Activated CD4-positive, alpha-beta memory T cell treated with anti-CD3 and anti-CD28 coated beads for 36 hours (primary cell): ENCODE data around the gene LAPTM4A. TPM values are rescaled to one million over a fixed set of nuclear protein-coding genes. Genes with fewer than 3 reads are reported as not detected.

Source experiments
- CTCF ChIA-PET: fragments of 350-600 bp; sonication (Branson Sonifier 250); formaldehyde crosslinking; loops from one replicate; lab custom pipeline; 2021; ENCODE audit warnings: antibody characterized with exemption, inconsistent platforms; lab: Charles Lee
- POLR2A ChIA-PET: fragments of 350-600 bp; sonication (Branson Sonifier 250); formaldehyde crosslinking; loops from one replicate; lab custom pipeline; 2021; ENCODE audit warnings: antibody characterized with exemption; lab: Charles Lee
- DNase-seq: peaks from one replicate; pipeline ENCODE4 v3.0.0-alpha.2; 2020
- H3K27ac Mint-ChIP-seq: one replicate; pipeline ENCODE4 v1.8.0; 2021; ENCODE audit warnings: mixed read lengths
- H3K27me3 Mint-ChIP-seq: one replicate; pipeline ENCODE4 v1.8.0; 2021; ENCODE audit warnings: mixed read lengths
- H3K36me3 Mint-ChIP-seq: one replicate; pipeline ENCODE4 v1.8.0; 2021; ENCODE audit warnings: mixed read lengths
- H3K4me1 Mint-ChIP-seq: one replicate; pipeline ENCODE4 v1.8.0; 2021; ENCODE audit warnings: low read depth, mixed read lengths
- H3K4me3 Mint-ChIP-seq: one replicate; pipeline ENCODE4 v1.8.0; 2021; ENCODE audit warnings: mild to moderate bottlenecking, mixed read lengths
- H3K9me3 Mint-ChIP-seq: one replicate; pipeline ENCODE4 v1.8.0; 2021; ENCODE audit warnings: mixed read lengths
- intact Hi-C: fragments of 100-400 bp; cut with micrococcal nuclease; formaldehyde crosslinking; loops from one replicate; pipeline ENCODE4 v1.15.1; 2023
- total RNA-seq, 2 experiments: library from RNA; stranded (reverse); gene quantifications; one replicate each; pipeline ENCODE4 v1.2.3, GENCODE V29; 2021

LAPTM4A gene
- total RNA-seq, 2 experiments from 2014 or later, result 26.7 to 29.0 TPM

DNA sequence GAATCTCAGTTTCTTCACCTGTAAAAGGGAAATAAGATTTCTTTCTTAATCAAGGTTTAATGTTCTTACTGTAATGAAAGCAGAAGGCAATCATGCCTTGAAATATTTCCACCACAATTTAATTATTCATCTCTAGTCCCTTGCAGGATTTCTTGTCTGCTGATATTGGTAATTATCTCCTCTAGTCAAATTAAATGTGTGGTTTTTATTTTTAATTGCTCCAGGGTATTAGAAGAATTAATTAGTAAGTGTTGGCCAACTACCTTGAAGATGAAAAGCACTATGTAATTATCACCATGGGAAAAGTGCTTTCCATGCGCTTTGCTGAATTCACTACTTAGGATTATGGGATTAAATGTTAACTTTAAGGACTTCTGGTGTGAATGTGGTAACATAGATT lies 8.7 kb upstream of the LAPTM4A start:
- POLR2A ChIA-PET, result no interaction called here
- peaks cover 14% of the 10 kb centered on the region for H3K27me3 Mint-ChIP-seq

DNA sequence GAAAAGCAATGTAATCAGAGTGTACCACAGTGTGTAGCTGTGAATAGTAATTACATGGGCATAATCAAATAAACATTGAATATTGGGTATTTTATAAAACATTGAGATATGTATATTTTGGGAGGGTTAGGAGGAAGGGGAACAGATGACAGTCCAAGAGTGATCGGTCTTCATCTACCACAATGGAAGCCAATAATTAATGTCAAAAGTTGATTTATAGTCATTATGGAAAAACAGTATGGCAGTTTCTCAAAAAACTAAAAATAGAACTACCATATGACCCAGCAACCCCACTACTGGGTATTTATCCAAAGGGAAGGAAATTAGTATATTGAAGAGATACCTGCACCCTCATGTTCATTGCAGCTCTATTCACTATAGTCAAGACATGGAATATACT lies 5.8 kb upstream of the LAPTM4A start:
- no peaks in the 10 kb centered on the region for H3K4me1 Mint-ChIP-seq
- H3K27me3 Mint-ChIP-seq, result peaks cover 16% of the 10 kb centered on the region
- intact Hi-C loops, result no loop called here
- no peak for DNase-seq
- no peak overlapping the region for H3K4me3 Mint-ChIP-seq
- CTCF ChIA-PET, result no interaction called here
- H3K36me3 Mint-ChIP-seq, result no peaks in the 10 kb centered on the region
- no peaks in the 10 kb centered on the region for H3K9me3 Mint-ChIP-seq
- POLR2A ChIA-PET, result no interaction called here
- H3K27ac Mint-ChIP-seq, result no peak overlapping the region

More for the DNA sequence above, 8.7 kb upstream of the LAPTM4A start:
- intact Hi-C loops, result no loop called here
- H3K27ac Mint-ChIP-seq, result no peak overlapping the region
- H3K4me1 Mint-ChIP-seq, result no peaks in the 10 kb centered on the region
- no peak overlapping the region for H3K4me3 Mint-ChIP-seq
- CTCF ChIA-PET, result no interaction called here
- peaks cover 3% of the 10 kb centered on the region for H3K9me3 Mint-ChIP-seq
- H3K36me3 Mint-ChIP-seq, result no peaks in the 10 kb centered on the region
- DNase-seq, result no peak

DNA sequence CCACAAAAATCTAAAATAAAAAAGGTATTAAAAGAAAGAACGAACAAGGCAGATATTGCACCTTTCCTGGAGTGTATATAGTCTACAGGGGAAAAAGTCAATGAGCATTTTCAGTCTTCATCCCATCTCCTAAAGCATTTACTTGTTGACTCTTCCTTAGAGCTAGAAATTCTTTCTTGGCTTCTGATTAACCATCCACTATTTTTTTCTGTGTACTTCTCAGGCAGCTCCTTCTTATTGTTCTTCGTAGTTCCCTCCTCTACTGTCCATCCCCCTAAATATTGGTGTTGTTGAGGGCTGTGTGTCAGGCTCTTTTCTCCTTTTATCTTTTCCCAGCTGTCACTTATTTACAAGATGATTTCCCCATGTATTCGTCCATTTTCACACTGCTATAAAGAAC lies 3.5 kb upstream of the LAPTM4A start:
- no peak for DNase-seq
- Mint-ChIP-seq H3K4me3 (no peak overlapping the region), H3K4me1 (peaks cover 4% of the 10 kb centered on the region), H3K27ac (no peak overlapping the region), H3K36me3 (no peaks in the 10 kb centered on the region), H3K9me3 (no peaks in the 10 kb centered on the region), H3K27me3 (peaks cover 16% of the 10 kb centered on the region)
- ChIA-PET CTCF (interaction anchor here (0.9 to 1.4 kb wide), 2 partner anchors 24 to 40 kb away, joined by 3 to 7 read pairs; no protein-coding TSS in a partner anchor), POLR2A (no interaction called here)
- intact Hi-C loops, result no loop called here

DNA sequence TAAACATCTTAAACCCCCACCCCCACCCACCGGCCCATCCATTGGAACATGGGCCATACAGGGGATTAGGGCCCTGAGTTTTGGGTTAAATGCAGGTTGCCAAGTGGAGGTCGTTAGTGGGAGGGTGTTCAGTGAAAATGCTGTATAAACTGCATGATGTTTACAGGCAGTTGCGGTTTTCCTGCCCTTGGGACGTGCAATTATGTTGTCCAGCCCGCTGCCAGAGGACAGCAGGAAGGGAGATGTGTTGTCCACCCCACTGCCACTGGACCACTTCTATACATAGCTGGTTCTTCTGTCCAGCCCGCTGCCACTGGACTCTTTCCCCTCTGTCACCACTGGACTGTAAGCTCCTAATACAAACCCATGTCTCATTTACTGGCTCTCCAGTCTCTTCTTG lies 2.7 kb upstream of the LAPTM4A start:
- Mint-ChIP-seq H3K27me3 (peaks cover 16% of the 10 kb centered on the region), H3K4me1 (peaks cover 12% of the 10 kb centered on the region), H3K9me3 (no peaks in the 10 kb centered on the region), H3K4me3 (no peak overlapping the region), H3K27ac (no peak overlapping the region), H3K36me3 (no peaks in the 10 kb centered on the region)
- intact Hi-C loops, result no loop called here
- DNase-seq, result no peak
- POLR2A ChIA-PET, result no interaction called here
- CTCF ChIA-PET, result interaction anchor here (1.4 kb wide), 1 partner anchor 39 kb away, joined by 7 read pairs; no protein-coding TSS in a partner anchor

DNA sequence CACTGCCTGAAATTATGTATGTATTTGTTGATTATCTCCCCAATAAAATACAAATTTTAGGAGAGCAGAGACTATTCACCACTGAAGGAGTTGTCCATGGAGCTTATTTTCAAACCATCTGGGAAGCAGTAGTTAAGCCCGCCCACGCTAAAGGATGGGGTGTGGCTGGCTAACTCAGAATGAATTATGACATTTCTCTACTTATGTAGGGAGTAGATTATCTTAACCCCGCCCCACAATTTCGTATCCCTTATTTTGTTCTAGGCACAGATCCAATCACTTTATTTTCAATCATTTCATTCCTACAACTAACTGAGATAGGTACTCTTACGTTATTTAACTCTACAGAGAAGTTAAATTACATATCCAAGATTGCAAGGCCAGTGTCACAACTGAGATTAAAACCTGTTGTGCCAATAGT lies 1.4 kb upstream of the LAPTM4A start:
- Mint-ChIP-seq H3K27ac (no peak overlapping the region), H3K27me3 (peaks cover 16% of the 10 kb centered on the region), H3K4me3 (no peak overlapping the region), H3K4me1 (peaks cover 22% of the 10 kb centered on the region), H3K9me3 (no peaks in the 10 kb centered on the region), H3K36me3 (no peaks in the 10 kb centered on the region)
- intact Hi-C loops, result no loop called here
- DNase-seq, result peak; percentile 36
- ChIA-PET POLR2A (interaction anchor here (1.7 kb wide), 1 partner anchor 38 kb away, joined by 3 read pairs; no protein-coding TSS in a partner anchor), CTCF (interaction anchor here (0.9 kb wide), 1 partner anchor 37 kb away, joined by 5 read pairs; no protein-coding TSS in a partner anchor)

DNA sequence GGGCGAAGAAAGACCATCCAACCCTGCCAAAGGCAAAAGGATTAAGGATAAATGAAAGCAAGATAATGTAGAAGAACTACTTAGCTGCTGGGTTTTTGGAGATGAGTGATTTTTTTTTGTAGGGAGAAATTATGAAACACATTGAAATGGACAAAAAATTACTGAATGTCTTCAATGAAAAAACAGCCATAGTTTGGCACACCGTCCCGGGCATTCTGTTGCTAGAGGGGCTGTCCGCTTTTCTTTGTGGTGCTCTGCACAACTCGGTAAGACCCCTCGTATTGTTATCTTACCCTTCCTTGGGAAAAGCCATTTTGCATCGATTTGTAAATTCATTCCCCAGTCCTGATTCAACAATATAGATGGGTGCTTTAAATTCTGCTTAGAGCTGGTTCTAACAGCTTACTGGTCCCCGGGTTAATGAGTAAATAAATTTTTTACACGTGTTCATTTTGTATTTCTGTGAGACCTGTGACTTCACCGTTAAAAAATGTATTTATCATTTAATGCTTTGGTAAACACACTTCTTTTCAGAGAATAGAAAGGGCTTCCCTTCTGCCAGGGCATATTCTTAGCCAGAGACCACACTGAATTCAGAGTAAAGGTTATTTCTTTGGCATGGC lies 912 bp upstream of the LAPTM4A start:
- H3K4me1 Mint-ChIP-seq, result peaks cover 25% of the 10 kb centered on the region
- H3K4me3 Mint-ChIP-seq, result no peak overlapping the region
- no peaks in the 10 kb centered on the region for H3K36me3 Mint-ChIP-seq
- no peak overlapping the region for H3K27ac Mint-ChIP-seq
- no peaks in the 10 kb centered on the region for H3K9me3 Mint-ChIP-seq
- ChIA-PET POLR2A (interaction anchor here (0.9 to 1.8 kb wide), 5 partner anchors 37 to 183 kb away, joined by 3 to 5 read pairs (median 4); partner anchors contain the start of genes TTC32 and WDR35), CTCF (interaction anchor here (0.9 to 2.2 kb wide), 3 partner anchors 36 to 599 kb away, joined by 4 to 8 read pairs (median 5); partner anchors contain the start of gene HS1BP3)
- intact Hi-C loops, result no loop called here
- no peak for DNase-seq
- peaks cover 16% of the 10 kb centered on the region for H3K27me3 Mint-ChIP-seq

DNA sequence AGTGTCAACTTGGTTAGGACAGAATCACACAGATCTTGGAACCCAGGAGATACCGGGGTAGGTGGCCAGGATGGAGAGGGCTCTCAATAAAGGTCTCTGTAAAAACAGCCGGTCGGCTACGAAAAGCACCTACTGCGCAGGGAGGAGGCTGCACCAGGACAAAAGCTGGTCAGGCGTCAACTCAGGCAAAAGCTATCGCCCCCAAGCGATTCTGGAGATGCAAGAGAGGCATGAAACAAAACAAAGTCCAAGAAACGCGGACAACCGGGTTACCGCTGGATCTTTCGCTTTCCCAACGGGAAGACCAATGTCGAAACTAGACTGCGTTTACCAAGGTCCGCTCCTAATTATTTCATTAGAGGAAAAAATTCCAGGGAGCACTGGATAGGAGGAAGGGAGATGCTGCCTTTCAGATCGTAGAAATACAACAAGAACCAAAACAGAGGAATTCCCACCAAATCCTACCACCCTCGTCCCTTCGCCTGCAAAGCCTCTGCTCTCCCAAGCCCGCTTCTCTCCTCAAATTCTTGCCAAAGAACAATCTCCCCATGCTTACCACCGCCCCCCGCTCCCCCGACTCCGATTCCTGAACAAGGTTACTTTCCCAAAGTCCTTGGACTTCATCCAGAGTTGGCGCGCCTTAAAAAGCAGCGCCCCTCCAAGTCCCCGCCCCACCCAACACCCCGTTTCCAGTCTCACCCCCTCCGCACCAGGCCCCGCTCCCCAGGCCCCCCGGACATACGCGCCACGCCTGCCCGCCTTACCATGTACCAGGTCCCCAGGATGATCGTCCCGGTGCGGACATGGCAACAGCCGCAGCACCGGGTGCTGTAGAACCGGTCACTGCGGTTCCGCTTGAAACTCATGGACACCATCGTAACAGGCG lies 539 bp downstream of the LAPTM4A start:
- POLR2A ChIA-PET, result interaction anchor here (1.1 to 1.8 kb wide), 3 partner anchors 36 to 150 kb away, joined by 3 to 5 read pairs (median 5); partner anchors contain the start of genes TTC32 and WDR35
- Mint-ChIP-seq H3K9me3 (no peaks in the 10 kb centered on the region), H3K4me3 (no peak overlapping the region), H3K27ac (no peak overlapping the region), H3K36me3 (no peaks in the 10 kb centered on the region), H3K27me3 (peaks cover 7% of the 10 kb centered on the region), H3K4me1 (peaks cover 28% of the 10 kb centered on the region)
- intact Hi-C loops, result loop anchor here (1.0 to 2.0 kb wide), 7 partner anchors 36 to 772 kb away; partner anchors contain the start of genes LDAH, PUM2, TTC32 and WDR35
- peak; percentile 54 for DNase-seq
- CTCF ChIA-PET, result interaction anchor here (0.6 to 2.2 kb wide), 3 partner anchors 35 to 600 kb away, joined by 4 to 8 read pairs (median 4); partner anchors contain the start of gene HS1BP3

DNA sequence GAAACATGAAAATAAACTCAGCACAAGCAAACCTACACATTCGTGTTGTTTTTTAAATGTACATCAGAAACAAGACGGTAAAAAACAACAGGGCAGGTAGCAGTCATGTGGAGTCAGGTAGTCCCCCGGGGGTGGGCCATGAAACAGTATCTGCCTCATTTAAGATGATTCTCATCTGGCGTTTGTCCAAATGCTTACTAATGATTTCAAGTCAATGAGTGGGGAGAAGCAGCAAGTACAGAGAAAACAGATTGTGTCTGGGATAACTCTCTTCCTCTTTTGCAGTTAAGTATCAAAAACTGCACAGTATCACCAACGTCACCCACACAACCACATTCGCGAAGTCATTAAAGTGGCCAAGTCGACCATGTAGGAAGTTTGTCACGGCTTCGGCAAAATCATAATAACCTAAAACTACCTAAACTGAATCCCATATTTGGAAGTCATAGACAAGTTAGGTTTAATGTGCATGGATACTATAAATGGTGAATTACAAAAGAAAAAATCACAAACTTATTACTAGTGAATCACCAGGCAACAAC lies 1.3 kb downstream of the LAPTM4A start:
- CTCF ChIA-PET, result interaction anchor here (2.2 kb wide), 1 partner anchor 34 kb away, joined by 8 read pairs; no protein-coding TSS in a partner anchor
- DNase-seq, result peak; percentile 60
- Mint-ChIP-seq H3K27ac (no peak overlapping the region), H3K36me3 (no peaks in the 10 kb centered on the region), H3K4me3 (no peak overlapping the region), H3K4me1 (peaks cover 28% of the 10 kb centered on the region), H3K27me3 (peaks cover 2% of the 10 kb centered on the region), H3K9me3 (no peaks in the 10 kb centered on the region)
- POLR2A ChIA-PET, result no interaction called here
- intact Hi-C loops, result loop anchor here (1.0 to 2.0 kb wide), 3 partner anchors 35 to 773 kb away; partner anchors contain the start of gene LDAH

DNA sequence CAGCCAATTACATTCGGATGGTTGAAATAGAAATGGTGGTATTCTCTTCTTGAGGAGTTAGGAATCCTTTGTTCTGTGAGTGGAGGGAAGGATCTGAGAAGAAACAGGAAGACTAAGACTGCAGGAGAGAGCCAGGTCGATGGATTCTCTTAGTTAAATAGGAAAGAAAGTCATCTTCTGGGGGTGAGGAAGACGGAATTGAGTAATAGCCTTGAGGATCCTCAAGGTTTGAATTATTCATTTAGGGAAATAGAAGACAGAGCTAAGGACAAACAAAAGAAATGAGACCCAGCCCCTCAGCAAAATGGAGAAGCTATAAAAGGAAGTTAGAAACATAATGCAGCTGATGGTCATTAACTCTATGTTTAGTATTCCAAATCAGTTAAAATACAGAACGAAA lies 1.8 kb downstream of the LAPTM4A start:
- intact Hi-C loops, result loop anchor here (1.0 to 2.0 kb wide), 3 partner anchors 34 to 773 kb away; partner anchors contain the start of gene LDAH
- H3K36me3 Mint-ChIP-seq, result no peaks in the 10 kb centered on the region
- ChIA-PET CTCF (no interaction called here), POLR2A (no interaction called here)
- peaks cover 28% of the 10 kb centered on the region for H3K4me1 Mint-ChIP-seq
- no peaks in the 10 kb centered on the region for H3K9me3 Mint-ChIP-seq
- no peaks in the 10 kb centered on the region for H3K27me3 Mint-ChIP-seq
- H3K4me3 Mint-ChIP-seq, result no peak overlapping the region
- no peak for DNase-seq
- no peak overlapping the region for H3K27ac Mint-ChIP-seq

DNA sequence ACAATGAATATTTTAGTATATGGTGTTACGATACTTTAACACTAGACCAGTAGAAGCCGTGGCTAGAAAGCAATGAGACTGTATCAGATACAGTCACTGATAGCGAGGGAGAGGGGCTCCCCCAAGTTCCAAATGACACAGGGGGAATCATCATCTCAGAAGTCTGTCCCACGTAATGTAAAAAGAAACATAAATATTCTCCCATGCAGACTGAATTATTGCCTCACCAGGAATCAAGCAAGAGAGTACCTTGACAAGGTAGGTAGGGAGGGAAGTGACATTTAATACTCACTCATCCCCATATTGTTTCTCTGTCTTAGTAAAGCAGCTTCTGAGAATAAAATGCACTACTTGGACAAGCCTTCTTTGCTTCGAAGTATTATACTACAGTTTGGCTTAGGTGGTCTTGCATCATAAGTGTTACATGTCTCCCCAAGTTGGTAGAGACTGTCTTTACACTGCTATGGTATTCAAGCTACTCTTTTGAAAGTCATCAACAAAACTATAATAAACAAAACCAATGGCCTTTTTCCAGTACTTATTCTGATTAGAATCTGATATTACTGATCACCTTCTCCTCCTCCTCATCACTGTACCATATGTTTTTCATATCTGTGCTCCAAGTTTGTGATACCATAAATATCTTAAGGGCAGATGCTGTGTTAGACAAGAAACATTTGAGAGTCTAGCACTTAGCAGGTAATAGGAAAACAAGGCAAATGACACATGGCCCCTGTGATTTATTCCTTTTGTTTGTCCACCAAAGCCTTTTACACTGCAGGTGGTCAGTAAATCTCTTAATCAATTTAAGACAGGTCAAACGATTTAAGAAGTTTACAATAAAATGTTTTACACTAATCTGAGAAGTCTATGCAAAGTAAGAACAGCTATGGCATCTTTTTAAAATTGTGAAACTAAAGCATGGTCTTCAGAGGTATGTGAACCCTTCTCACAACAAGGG lies 2.7 kb downstream of the LAPTM4A start:
- CTCF ChIA-PET, result interaction anchor here (1.5 kb wide), 1 partner anchor 33 kb away, joined by 4 read pairs; no protein-coding TSS in a partner anchor
- no peaks in the 10 kb centered on the region for H3K9me3 Mint-ChIP-seq
- peaks cover 29% of the 10 kb centered on the region for H3K4me1 Mint-ChIP-seq
- H3K36me3 Mint-ChIP-seq, result no peaks in the 10 kb centered on the region
- H3K27ac Mint-ChIP-seq, result no peak overlapping the region
- no peak overlapping the region for H3K4me3 Mint-ChIP-seq
- POLR2A ChIA-PET, result no interaction called here
- no peak for DNase-seq
- no peaks in the 10 kb centered on the region for H3K27me3 Mint-ChIP-seq
- intact Hi-C loops, result no loop called here
